Upper lobe of left lung (tissue), 4 donors: ENCODE data around the gene TNPO1.

Experiments
- POLR2AphosphoS5 ChIP-seq, 2 donors: sonication (generic); formaldehyde crosslinking; IDR thresholded peaks; one replicate each; pipeline ENCODE4 v1.5.1; 2017; ENCODE audit warnings: antibody characterized with exemption in 2 of 2
- TF ChIP-seq, protein P1 (sequence below), 6 experiments: fragments of 450-650 bp in 4 of 6; fragments of 200-600 bp in 2 of 6; sonication (generic) in 2 of 6; IDR thresholded peaks; one replicate each; pipeline ENCODE4 v1.5.1; 2016 to 2019; ENCODE audit warnings: antibody characterized with exemption in 6 of 6

DNA sequence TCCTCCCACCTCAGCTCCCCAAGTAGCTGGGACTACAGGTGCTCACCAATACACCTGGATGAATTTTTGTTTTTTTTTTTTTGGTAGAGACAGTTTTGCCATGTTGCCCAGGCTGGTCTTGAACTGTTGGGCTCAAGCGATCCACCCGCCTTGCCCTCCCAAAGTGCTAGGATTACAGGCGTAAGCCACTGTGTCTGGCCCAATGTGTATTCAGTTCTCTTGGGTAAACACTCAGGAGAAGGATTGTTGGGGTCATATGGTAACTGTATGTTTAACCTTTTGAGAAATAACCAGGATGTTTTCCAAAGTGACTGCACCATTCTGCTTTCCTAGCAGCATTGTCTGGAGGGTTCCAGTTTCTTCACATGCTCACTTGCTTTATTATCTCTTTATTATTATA, 67.4 kb downstream of the TNPO1 start:
- TF ChIP-seq POLR2AphosphoS5 (IDR thresholded peaks at IDR 0.05): no peak
- TF ChIP-seq, protein P1, sequence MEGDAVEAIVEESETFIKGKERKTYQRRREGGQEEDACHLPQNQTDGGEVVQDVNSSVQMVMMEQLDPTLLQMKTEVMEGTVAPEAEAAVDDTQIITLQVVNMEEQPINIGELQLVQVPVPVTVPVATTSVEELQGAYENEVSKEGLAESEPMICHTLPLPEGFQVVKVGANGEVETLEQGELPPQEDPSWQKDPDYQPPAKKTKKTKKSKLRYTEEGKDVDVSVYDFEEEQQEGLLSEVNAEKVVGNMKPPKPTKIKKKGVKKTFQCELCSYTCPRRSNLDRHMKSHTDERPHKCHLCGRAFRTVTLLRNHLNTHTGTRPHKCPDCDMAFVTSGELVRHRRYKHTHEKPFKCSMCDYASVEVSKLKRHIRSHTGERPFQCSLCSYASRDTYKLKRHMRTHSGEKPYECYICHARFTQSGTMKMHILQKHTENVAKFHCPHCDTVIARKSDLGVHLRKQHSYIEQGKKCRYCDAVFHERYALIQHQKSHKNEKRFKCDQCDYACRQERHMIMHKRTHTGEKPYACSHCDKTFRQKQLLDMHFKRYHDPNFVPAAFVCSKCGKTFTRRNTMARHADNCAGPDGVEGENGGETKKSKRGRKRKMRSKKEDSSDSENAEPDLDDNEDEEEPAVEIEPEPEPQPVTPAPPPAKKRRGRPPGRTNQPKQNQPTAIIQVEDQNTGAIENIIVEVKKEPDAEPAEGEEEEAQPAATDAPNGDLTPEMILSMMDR (IDR thresholded peaks at IDR 0.05): no peak
